Measurements from ENCODE around the gene PSME4.

PSME4 gene

GRCh38 chr2:53970724-53971602 is at the start of gene PSME4:
Gene PSME4 (minus strand): TSS chr2:53970993. CDS start chr2:53970784, 209 bp downstream.
- DNase-seq (ENCODE audit: low spot score), result peak; percentile 90

- DNase-seq (ENCODE audit: low spot score), result no peak
Observed at GRCh38 chr2:54015798-54016699, 45.3 kb upstream of the PSME4 start.

- peak; percentile 33 for DNase-seq (ENCODE audit: low spot score)
Observed at GRCh38 chr2:54013996-54014395, 43.2 kb upstream of the PSME4 start.

- DNase-seq (ENCODE audit: low spot score), result no peak
Observed at GRCh38 chr2:54012538-54013141, 41.8 kb upstream of the PSME4 start.

GRCh38 chr2:54009549-54009948 is 38.8 kb upstream of the PSME4 start:
- no peak for DNase-seq (ENCODE audit: low spot score)

- DNase-seq (ENCODE audit: low spot score), result no peak
Observed at GRCh38 chr2:54008439-54008838, 37.6 kb upstream of the PSME4 start.

- no peak for DNase-seq (ENCODE audit: low spot score)
Observed at GRCh38 chr2:54000524-54000923, 29.7 kb upstream of the PSME4 start.

- no peak for DNase-seq (ENCODE audit: low spot score)
Observed at GRCh38 chr2:54000122-54000521, 29.3 kb upstream of the PSME4 start.

GRCh38 chr2:53998834-53999233 is 28.0 kb upstream of the PSME4 start:
- DNase-seq (ENCODE audit: low spot score), result no peak

GRCh38 chr2:53994818-53995808 is 24.3 kb upstream of the PSME4 start:
- DNase-seq (ENCODE audit: low spot score), result peak; percentile 69

- no peak for DNase-seq (ENCODE audit: low spot score)
Observed at GRCh38 chr2:53991948-53992347, 21.2 kb upstream of the PSME4 start.

- DNase-seq (ENCODE audit: low spot score), result no peak
Observed at GRCh38 chr2:53989210-53989862, 18.5 kb upstream of the PSME4 start.

- DNase-seq (ENCODE audit: low spot score), result no peak
Observed at GRCh38 chr2:53987336-53987921, 16.6 kb upstream of the PSME4 start.

GRCh38 chr2:53985646-53986045 is 14.9 kb upstream of the PSME4 start:
- no peak for DNase-seq (ENCODE audit: low spot score)

- peak; percentile 2 for DNase-seq (ENCODE audit: low spot score)
Observed at GRCh38 chr2:53969968-53970723, 647 bp downstream of the PSME4 start.

- peak; percentile 26 for DNase-seq (ENCODE audit: low spot score)
Observed at GRCh38 chr2:53969285-53969967, 1.4 kb downstream of the PSME4 start.

- no peak for DNase-seq (ENCODE audit: low spot score)
Observed at GRCh38 chr2:53964987-53965687, 5.7 kb downstream of the PSME4 start.

- no peak for DNase-seq (ENCODE audit: low spot score)
Observed at GRCh38 chr2:53964257-53964952, 6.4 kb downstream of the PSME4 start.
